ENCODE measurements around the gene ZNF581. TPM values are rescaled to one million over a fixed set of nuclear protein-coding genes. Genes with fewer than 3 reads are reported as not detected.

The ZNF581 gene
- polyA plus RNA-seq, 1 donor, result 30.1 TPM

- no peak for DNase-seq (ENCODE audit: low read depth)
Observed at GRCh38 chr19:55666343-55667005, 23.0 kb downstream of the ZNF581 start.

GRCh38 chr19:55667006-55667381 is 23.5 kb downstream of the ZNF581 start:
- no peak for DNase-seq (ENCODE audit: low read depth)

- no peak for DNase-seq (ENCODE audit: low read depth)
Observed at GRCh38 chr19:55667511-55667910, 24.1 kb downstream of the ZNF581 start.

- DNase-seq (ENCODE audit: low read depth), result no peak
Observed at GRCh38 chr19:55667958-55668357, 24.5 kb downstream of the ZNF581 start.

- no peak for DNase-seq (ENCODE audit: low read depth)
Observed at GRCh38 chr19:55668603-55669348, 25.3 kb downstream of the ZNF581 start.

- DNase-seq (ENCODE audit: low read depth), result no peak
Observed at GRCh38 chr19:55669418-55670279, 26.2 kb downstream of the ZNF581 start.

GRCh38 chr19:55670280-55671053 is 27.0 kb downstream of the ZNF581 start:
- DNase-seq (ENCODE audit: low read depth), result no peak

GRCh38 chr19:55671054-55671378 is 27.6 kb downstream of the ZNF581 start:
- no peak for DNase-seq (ENCODE audit: low read depth)

- DNase-seq (ENCODE audit: low read depth), result no peak
Observed at GRCh38 chr19:55672418-55672817, 29.0 kb downstream of the ZNF581 start.

- no peak for DNase-seq (ENCODE audit: low read depth)
Observed at GRCh38 chr19:55673465-55673864, 30.0 kb downstream of the ZNF581 start.

- DNase-seq (ENCODE audit: low read depth), result no peak
Observed at GRCh38 chr19:55673889-55674288, 30.4 kb downstream of the ZNF581 start.

- no peak for DNase-seq (ENCODE audit: low read depth)
Observed at GRCh38 chr19:55674459-55674840, 31.0 kb downstream of the ZNF581 start.

GRCh38 chr19:55674841-55675660 is 31.6 kb downstream of the ZNF581 start, which contains the start of gene EPN1:
TSS of gene EPN1 (plus strand) at chr19:55675226. CDS start at chr19:55678628, 3,402 bp downstream.
- DNase-seq (ENCODE audit: low read depth), result peak; percentile 81

- DNase-seq (ENCODE audit: low read depth), result no peak
Observed at GRCh38 chr19:55675661-55676354, 32.4 kb downstream of the ZNF581 start.

- no peak for DNase-seq (ENCODE audit: low read depth)
Observed at GRCh38 chr19:55676383-55676782, 32.9 kb downstream of the ZNF581 start.

- DNase-seq (ENCODE audit: low read depth), result no peak
Observed at GRCh38 chr19:55676889-55677505, 33.5 kb downstream of the ZNF581 start.

GRCh38 chr19:55677572-55678028 is 34.2 kb downstream of the ZNF581 start:
- DNase-seq (ENCODE audit: low read depth), result no peak

- no peak for DNase-seq (ENCODE audit: low read depth)
Observed at GRCh38 chr19:55678121-55678671, 34.7 kb downstream of the ZNF581 start.

Data from forelimb muscle (tissue), 1 donor.